Thymus (tissue), 11 donors: ENCODE data around the gene ASCC1. TPM values are rescaled to one million over a fixed set of nuclear protein-coding genes. Genes with fewer than 3 reads are reported as not detected.

ENCODE experiments used
- DNase-seq, 9 donors: peaks; one replicate each; pipeline ENCODE4 v3.0.0-alpha.2; 2013; ENCODE audit warnings: low spot score in 9 of 9, low read depth in 6 of 9, missing footprints in 1 of 9
- H3K27ac ChIP-seq, 2 donors: one replicate each; pipeline ENCODE4 v1.5.1; 2013; ENCODE audit warnings: control low read depth in 1 of 2, low read depth in 1 of 2, low read length in 1 of 2, mild to moderate bottlenecking in 1 of 2, moderate library complexity in 1 of 2
- H3K27me3 ChIP-seq, 2 donors: one replicate each; pipeline ENCODE4 v1.5.1; 2013; ENCODE audit warnings: low read length in 1 of 2; ENCODE audit not compliant: control insufficient read depth in 2 of 2, insufficient read depth in 1 of 2
- H3K36me3 ChIP-seq, 2 donors: one replicate each; pipeline ENCODE4 v1.5.1; 2013; ENCODE audit warnings: low read length in 1 of 2, mild to moderate bottlenecking in 1 of 2, moderate library complexity in 1 of 2; ENCODE audit not compliant: control insufficient read depth in 2 of 2, insufficient read depth in 2 of 2
- H3K4me1 ChIP-seq, 2 donors: one replicate each; pipeline ENCODE4 v1.5.1; 2013; ENCODE audit warnings: low read length in 2 of 2; ENCODE audit not compliant: control insufficient read depth in 2 of 2, insufficient read depth in 2 of 2
- H3K4me3 ChIP-seq, 2 donors: one replicate each; pipeline ENCODE4 v1.5.1; 2013; ENCODE audit warnings: low read length in 2 of 2, control low read depth in 1 of 2, mild to moderate bottlenecking in 1 of 2
- H3K9me3 ChIP-seq, 2 donors: one replicate each; pipeline ENCODE4 v1.5.1; 2013; ENCODE audit warnings: low read length in 1 of 2, mild to moderate bottlenecking in 1 of 2; ENCODE audit not compliant: control insufficient read depth in 2 of 2, insufficient read depth in 1 of 2
- WGBS: extraction: QIAGEN DNeasy Blood & Tissue Kit; methylation state at CpG from one replicate; pipeline ENCODE4 v1.1.7; 2013; 5-methylcytosine and 5-hydroxymethylcytosine counted together
- polyA plus RNA-seq: library from polyadenylated mRNA; stranded (reverse); fragments of 200-250 nt; gene quantifications from one replicate; pipeline ENCODE4 v1.2.3, GENCODE V29; 2013
- total RNA-seq: library from RNA; stranded (reverse); fragments of 120-200 nt; gene quantifications from one replicate; pipeline ENCODE4 v1.2.4, GENCODE V29; 2013
- donor health status: healthy.

The ASCC1 gene
- total and polyA plus RNA-seq, 2 donors, result 22.1 to 29.7 TPM

DNA sequence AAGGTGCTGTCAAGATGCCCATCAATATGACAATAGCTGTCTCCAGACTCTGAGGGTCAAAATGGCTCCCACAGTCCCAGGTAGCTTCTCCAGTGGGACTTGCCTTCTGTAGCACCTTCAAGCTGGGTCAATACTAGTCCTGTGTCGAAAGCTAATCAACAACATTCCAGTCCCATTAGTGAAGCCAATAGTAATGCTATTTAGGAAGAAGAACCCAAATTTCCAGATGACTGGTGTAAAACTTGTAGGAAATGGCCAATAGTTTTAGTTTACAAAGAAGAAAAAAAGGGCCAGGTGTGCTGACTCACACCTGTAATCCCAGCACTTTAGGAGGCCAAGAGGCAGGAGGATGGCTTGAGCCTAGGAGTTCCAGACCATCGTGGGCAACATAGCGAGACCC is 125.8 kb downstream of the ASCC1 start:
- DNase-seq, result no peak
- peaks cover 0 to 21% of the 10 kb centered on the region in 2 donors for H3K27me3 ChIP-seq
- peaks cover 8 to 16% of the 10 kb centered on the region in 2 donors for H3K36me3 ChIP-seq
- peaks cover 24 to 41% of the 10 kb centered on the region in 2 donors for H3K4me1 ChIP-seq
- WGBS, result 99% methylated on average over 3 of the region's 3 CpGs
- H3K27ac ChIP-seq, result no peak overlapping the region
- H3K4me3 ChIP-seq, result no peak overlapping the region
- peaks cover 0 to 4% of the 10 kb centered on the region in 2 donors for H3K9me3 ChIP-seq

DNA sequence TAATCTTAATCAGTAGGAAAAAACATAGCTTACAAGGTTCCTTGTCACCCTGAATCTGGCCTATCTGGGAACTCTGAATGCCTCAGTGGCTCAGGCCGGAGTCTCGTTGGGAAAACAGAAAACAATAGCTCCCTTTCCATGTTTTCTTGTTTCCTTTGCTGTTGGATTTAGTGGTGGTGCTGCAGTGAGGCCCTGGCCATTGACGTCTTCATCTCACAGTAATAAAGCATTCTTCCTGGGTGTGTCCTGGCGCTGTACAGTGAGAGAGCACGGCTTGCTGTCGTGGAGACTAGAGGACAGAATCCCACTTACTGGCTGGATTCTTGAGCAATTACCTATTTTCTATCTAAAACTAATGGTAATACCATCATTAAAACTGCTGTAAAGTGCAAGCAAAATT is 126.5 kb downstream of the ASCC1 start:
- H3K9me3 ChIP-seq, result peaks cover 0 to 4% of the 10 kb centered on the region in 2 donors
- H3K27ac ChIP-seq, result peak overlapping the region in 1 of 2 donors; percentile 60
- H3K4me1 ChIP-seq, result peaks cover 31 to 48% of the 10 kb centered on the region in 2 donors
- no peak for DNase-seq
- no peak overlapping the region for H3K4me3 ChIP-seq
- H3K27me3 ChIP-seq, result peaks cover 0 to 21% of the 10 kb centered on the region in 2 donors
- 89% methylated on average over 6 of the region's 6 CpGs for WGBS
- peaks cover 8 to 21% of the 10 kb centered on the region in 2 donors for H3K36me3 ChIP-seq

DNA sequence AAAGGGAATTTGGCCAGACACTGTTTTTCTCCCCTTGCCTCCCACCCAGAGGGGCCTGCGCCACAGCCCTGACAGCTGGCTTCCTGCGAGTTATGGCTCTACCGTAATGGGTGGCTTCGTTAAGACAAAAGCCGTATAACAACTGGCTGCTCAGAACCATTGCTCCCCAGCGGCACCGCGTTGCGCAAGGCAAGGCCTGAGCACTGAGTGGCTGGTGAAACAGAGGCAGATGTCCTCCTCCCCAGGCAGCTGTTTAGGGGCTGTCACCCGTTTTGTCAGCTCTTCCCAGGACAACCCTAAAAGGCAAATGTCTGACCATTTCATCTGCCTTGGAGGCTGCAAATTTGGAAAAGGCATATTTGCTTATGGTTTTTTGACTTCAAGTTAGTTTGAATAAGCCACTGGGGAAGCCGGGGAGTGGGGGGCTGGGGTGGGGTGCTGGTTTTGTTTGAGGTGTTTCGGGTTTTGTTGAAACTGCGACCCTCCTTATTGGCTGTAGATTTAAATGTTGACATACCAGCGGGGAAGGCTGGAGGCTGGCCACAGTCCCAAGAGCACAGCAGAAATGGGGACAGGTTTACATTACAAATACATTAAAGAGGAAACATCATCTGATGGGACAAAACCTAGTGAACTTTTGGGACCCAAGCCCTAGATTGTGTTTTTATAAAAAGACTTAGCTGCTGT is 127.0 kb downstream of the ASCC1 start:
- Histone ChIP-seq H3K4me3 (peak overlapping the region; percentile 95 to 98), H3K4me1 (peaks cover 37 to 52% of the 10 kb centered on the region in 2 donors), H3K27ac (peak overlapping the region; percentile 94 to 95), H3K9me3 (peaks cover 0 to 4% of the 10 kb centered on the region in 2 donors), H3K36me3 (peaks cover 11 to 26% of the 10 kb centered on the region in 2 donors), H3K27me3 (peaks cover 0 to 21% of the 10 kb centered on the region in 2 donors)
- 30% methylated on average over 14 of the region's 14 CpGs for WGBS
- peak in 5 of 9 donors; percentile 56 to 87 (median 58) for DNase-seq

DNA sequence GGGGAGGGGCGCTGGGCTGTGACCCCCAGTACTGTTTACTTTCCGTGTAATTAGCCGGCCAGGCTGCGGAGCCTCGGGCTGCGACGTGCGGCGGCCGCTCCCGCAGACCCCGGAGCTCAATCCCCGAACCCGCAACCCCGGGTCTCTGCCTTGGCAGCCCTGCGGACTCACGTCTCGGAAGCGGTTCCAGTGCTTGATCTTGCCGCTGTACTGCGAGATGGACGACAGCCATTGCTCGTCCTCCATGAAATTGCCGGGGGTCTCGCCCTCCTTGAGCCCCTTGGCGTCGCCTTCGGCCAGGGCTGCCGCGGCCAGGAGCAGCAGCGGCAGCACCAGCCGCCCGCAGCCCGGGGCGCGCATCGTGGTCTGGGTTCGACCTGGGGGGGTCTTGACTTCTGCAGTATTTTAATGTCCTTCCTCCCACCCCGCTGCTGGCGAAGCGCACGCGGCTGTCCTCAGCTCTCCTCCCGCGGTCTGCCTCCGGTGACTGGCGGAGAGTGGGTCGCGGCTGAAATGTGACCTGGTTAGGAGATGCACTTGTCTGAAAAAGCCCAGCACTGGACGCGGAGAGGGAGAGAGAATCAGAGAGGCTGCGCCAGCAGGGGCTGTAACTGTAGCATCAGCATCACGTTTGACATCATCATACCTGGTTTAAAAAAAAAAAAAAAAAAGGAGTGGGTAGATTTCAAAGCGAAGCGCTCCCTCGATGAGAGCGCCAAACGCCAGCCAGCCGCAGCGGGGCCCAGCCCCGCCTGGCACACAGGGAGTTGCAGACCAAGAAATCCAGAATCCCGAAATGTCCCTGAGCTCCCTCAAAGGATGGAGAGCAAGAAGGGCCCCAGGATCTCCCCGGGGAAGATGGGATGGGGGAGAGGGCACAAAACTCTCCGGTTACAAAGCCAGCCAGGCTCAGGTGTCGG is 127.8 kb downstream of the ASCC1 start, which contains the start of gene SPOCK2:
TSS of gene SPOCK2 (minus strand) at position 583 of the 920 bp plus-strand sequence. CDS start at position 360, 223 bp downstream.
- Histone ChIP-seq H3K4me3 (peak within 1 kb of the TSS; percentile 95 to 98), H3K9me3 (peaks cover 0 to 6% of the 10 kb centered on the region in 2 donors), H3K27ac (peak within 1 kb of the TSS; percentile 94 to 95), H3K36me3 (peaks cover 18 to 35% of the 10 kb centered on the region in 2 donors), H3K27me3 (peaks cover 0 to 21% of the 10 kb centered on the region in 2 donors), H3K4me1 (peaks cover 44 to 60% of the 10 kb centered on the region in 2 donors)
- WGBS, result 1% methylated on average over 65 of the region's 65 CpGs
- peak in 8 of 9 donors; percentile 47 to 88 (median 66) for DNase-seq

DNA sequence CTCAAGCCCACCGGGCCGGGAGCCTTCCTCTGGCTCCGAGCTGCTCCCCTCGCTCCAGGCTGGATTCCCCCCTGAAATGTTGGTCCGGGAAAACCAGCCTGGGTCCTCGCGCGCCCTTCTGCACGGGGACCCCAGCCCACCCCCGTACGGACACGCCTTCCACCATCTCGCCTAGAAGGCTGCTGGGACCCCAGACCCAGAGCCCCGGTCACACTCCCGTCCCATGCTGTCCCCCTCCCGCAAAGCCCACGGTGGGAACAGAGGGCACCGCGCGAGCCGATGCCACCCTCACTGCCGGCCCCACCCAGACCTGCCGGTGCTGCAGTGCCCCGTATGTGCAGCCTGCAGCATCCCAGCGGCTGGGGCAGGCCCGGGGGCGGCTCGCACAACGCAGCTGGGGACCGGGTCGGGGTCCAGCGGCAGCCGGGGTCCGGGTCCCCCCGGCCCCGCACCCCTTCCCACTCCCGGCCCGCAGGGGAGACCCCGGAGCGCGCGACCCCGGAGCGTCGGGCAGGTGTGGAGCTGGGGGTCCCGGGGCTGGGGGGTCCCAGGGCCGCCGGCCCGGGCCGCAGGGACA is 128.6 kb downstream of the ASCC1 start:
- Histone ChIP-seq H3K27ac (peak overlapping the region; percentile 94 to 95), H3K9me3 (peaks cover 0 to 6% of the 10 kb centered on the region in 2 donors), H3K4me3 (peak overlapping the region; percentile 95 to 98), H3K4me1 (peaks cover 48 to 68% of the 10 kb centered on the region in 2 donors), H3K27me3 (peaks cover 0 to 21% of the 10 kb centered on the region in 2 donors), H3K36me3 (peaks cover 21 to 36% of the 10 kb centered on the region in 2 donors)
- peak in 3 of 9 donors; percentile 45 to 69 (median 49) for DNase-seq
- under 1% methylated on average over 50 of the region's 50 CpGs for WGBS

DNA sequence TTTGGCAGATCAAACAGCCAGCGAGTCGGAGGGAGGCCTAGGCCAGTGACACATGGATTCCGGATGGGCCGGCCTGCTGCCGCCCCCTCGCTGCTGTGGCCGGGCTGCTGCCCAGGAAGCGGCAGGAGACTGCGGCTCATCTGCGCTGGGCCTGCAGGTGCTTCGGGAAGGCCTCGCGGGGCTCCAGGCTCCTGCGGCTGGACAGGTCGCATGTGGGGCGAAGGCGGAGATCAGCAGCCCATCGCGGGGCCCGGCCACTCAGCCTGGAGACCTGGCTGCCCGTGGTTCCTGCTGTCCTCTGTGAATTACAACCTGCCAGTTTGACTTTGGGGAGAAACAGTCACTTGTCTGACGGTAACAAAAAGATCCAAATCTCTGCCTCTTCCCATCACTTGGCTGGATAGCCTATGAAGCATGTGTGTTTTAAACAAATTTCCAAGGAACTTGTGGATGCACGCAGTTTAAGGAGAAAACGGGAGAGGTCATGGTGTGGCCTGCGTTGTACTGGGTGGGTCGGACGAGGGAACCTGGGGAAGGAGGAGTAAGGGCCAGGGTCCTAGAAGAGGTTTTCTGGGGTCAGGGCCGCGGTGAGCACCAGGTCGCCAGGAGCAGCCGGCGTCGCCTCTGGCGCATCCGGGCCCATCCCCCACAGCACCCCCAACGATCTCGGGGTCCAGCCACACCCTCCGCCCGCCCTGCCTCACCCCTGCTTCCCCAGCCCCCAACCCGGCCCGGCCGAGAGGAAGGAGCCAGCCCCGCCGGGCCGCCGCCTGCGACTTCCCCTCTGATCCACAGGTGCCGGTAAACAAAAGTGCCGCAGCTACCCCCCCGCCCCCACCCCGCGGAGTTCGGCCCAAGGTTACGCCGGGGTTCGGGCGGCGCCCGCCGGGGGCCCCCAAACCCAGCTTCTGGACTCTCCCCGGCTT is 129.3 kb downstream of the ASCC1 start:
- peaks cover 21 to 44% of the 10 kb centered on the region in 2 donors for H3K36me3 ChIP-seq
- H3K9me3 ChIP-seq, result peaks cover 0 to 6% of the 10 kb centered on the region in 2 donors
- WGBS, result 37% methylated on average over 61 of the region's 61 CpGs
- peak overlapping the region; percentile 89 to 95 for H3K27ac ChIP-seq
- H3K4me1 ChIP-seq, result peaks cover 53 to 75% of the 10 kb centered on the region in 2 donors
- peaks cover 0 to 21% of the 10 kb centered on the region in 2 donors for H3K27me3 ChIP-seq
- H3K4me3 ChIP-seq, result peak overlapping the region; percentile 95 to 98
- peak in 6 of 9 donors; percentile 39 to 76 (median 50) for DNase-seq

DNA sequence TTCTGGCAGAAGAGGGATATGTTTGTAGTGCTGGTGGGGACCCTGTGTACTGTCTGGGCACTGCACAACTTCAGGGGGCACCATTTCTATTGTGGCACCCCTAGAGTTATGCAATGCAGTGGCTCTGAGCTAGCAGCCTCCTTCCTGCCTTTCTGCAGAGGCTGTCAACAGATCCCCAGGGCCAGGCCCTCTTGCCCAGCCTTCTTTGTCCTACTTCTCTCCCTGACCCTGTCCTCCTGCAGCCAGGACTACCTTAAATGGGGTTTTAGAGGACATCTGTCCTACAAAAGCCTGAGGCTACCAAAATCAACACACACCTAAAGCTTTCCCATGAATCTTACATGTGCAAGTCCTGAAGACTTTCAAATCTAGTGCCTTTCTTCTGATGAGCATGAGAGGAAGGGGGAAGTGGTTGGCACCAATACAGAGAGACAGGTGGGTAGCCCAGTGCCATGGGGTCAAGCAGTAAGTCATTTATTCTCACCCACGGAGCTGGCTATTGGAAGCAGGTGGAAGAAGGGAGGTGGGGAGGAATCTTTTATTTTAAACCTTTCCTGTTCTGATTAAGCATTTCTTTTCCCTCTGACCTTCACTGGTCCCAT is 130.1 kb downstream of the ASCC1 start:
- peaks cover 0 to 6% of the 10 kb centered on the region in 2 donors for H3K9me3 ChIP-seq
- peaks cover 25 to 49% of the 10 kb centered on the region in 2 donors for H3K36me3 ChIP-seq
- H3K27me3 ChIP-seq, result peaks cover 0 to 21% of the 10 kb centered on the region in 2 donors
- H3K4me1 ChIP-seq, result peaks cover 59 to 83% of the 10 kb centered on the region in 2 donors
- peak overlapping the region; percentile 95 to 98 for H3K4me3 ChIP-seq
- peak in 1 of 9 donors; percentile 49 for DNase-seq
- WGBS, result 2% methylated on average over 1 of the region's 1 CpG
- peak overlapping the region; percentile 89 to 95 for H3K27ac ChIP-seq
